HG03469 (cell line): ENCODE data around the gene POLR3K.
"Not testable (repeated sequence)": the region's sequence is repeated elsewhere in the genome, so short reads cannot be mapped to it uniquely, and the experiment has no call there.

Experiments used
- ATAC-seq: cut with Tn5 transposase; IDR thresholded peaks from one replicate; pipeline ENCODE4 v1.9.1; 2021; ENCODE audit warnings: mild to moderate bottlenecking, moderate library complexity, moderate number of reproducible peaks; ENCODE audit not compliant: unreplicated experiment

POLR3K gene

GRCh38 chr16:47234-47633 lies 6.2 kb downstream of the POLR3K start:
- ATAC-seq = no peak

- not testable (repeated sequence) for ATAC-seq
Measured at GRCh38 chr16:46510-46909, 6.9 kb downstream of the POLR3K start.

GRCh38 chr16:45454-45853 lies 8.0 kb downstream of the POLR3K start:
- no peak for ATAC-seq

DNA sequence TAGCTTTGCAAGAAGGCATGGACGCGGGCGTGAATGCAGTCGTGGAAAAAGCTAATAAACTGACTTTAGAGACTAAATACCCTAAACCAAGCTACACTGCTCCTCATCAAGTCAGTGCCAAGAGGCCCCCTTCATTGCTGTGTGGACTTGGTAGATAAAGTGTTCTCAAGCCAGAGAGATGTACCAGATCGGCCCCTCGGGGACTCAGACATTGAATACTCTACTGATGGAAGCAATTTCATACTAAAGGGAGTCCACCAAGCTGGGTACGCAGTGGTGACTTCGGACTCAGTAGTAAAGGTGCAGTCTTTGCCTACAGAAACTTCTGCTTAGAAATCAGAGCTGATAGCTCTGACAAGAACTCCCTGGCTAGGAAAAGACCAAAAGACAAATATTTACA lies 8.8 kb downstream of the POLR3K start:
- ATAC-seq = no peak

DNA sequence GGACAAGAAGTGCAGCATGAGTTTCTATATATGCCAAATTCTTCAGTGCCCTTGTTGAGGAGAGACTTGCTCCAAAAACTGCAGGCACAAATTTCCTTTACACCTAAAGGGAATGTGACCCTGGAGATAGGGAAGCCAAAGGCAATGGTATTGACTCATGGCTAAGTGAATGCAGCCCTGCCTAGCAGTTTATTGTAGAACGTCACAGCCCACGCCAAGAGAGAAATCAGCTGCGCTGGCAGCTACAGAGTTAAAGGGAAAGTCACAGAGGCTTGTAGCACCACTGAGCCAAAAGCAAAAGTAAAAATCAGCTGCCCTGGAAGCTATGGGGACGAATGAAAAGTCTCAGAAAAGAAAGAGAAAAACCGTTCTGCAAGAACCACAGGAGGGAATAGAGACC lies 10.1 kb downstream of the POLR3K start:
- no peak for ATAC-seq

DNA sequence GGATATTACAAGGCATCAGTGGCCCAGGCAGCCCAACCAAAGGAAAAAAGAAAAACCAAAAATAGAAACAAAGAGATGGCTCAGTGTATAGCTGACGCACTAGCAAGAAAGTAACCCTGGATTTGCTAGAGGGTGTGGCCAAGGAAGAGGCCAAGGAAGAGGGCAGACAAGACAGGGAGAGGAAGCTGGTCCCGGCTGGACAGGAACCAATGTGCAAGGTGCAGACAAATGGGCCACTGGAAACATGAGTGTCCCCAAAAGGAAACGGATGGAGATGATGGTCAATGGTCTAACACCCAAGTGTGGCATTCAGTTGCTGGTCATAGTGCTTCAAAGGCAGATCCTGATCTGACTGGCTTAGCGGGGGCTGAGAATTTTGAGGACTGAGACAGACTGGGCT lies 10.7 kb downstream of the POLR3K start:
- no peak for ATAC-seq

- no peak for ATAC-seq
Measured at GRCh38 chr16:42069-42457, 11.3 kb downstream of the POLR3K start.

GRCh38 chr16:41439-42068 lies 11.9 kb downstream of the POLR3K start:
- no peak for ATAC-seq

DNA sequence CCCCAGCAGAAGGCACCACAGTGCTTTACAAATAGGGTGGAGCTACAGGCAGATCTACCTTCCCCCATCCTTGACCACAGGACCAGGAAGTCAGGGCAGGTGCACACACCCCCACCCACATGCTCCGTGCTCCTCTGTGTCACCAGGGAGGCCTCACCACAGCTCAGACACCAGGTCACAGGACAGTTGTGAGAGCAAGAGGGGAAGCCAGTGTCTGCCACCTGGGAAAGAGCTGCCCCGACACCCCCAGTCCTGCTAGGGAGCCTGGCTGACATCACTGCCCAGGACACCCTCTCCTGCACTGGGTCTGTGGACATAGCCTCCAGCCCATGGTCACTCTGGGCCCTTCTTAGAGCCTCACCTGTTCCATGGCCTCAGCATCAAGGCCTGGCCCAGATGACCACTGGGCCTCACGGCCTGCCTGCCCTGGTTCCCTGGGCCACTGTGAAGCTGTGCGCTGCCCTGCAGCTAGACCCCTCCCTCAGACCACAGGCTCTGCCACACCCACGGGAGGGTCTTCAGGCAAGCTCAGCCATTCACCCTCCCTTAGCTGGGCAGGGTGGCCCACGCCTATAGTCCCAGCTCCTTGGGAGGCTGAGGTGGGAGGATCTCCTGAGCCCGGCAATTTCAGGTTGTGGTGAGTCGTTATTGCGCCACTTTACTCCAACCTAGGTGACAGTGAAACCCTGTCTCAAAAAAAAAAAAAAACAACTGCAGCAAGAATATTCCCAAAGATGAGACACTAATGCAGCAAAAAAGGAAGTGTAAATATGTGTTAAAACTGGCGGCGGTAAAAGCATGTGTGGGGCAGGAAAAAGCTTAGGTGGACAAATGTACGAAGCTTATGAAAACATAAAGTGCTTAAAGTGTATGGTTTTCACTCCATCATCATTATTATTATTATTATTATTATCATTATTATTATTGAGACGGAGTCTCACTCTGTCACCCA lies 14.2 kb downstream of the POLR3K start:
- no peak for ATAC-seq

DNA sequence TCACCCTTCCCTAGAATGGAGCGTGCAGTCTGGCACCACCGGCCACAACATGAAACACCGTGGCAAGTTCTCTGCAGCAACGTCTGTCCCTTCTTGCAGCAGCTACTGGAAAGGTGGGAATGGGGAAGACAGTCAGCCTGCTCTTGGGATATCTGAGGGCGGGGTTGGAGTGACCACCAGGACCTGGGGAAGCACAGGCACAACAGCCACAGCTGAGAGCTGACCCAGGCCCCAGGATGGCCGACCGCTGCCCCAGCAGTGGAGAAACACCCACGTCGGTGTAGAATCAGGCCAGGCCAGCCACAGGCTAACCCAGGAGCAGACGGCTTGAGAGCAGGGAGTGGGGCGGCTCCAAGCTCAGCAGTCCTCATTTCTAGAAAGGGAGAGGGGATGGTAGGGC lies 15.2 kb downstream of the POLR3K start:
- not testable (repeated sequence) for ATAC-seq

DNA sequence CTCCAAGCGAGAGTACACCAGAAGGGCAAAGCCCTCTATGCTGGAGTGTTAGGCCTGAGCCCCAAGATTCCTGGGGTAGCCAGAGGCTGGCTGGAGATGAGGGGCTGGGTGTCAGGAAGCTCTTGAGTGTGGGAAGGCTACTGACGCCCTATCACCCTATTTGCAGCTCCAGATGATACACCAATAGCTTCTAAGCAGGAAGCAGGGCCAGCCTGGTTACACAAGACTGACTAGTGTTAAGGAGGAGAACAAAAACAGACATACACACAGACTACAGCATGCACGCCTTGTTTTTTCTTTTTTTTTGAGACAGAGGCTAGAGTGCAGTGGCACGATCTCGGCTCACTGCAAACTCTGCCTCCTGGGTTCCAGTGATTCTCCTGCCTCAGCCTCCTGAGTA lies 15.9 kb downstream of the POLR3K start:
- no peak for ATAC-seq

DNA sequence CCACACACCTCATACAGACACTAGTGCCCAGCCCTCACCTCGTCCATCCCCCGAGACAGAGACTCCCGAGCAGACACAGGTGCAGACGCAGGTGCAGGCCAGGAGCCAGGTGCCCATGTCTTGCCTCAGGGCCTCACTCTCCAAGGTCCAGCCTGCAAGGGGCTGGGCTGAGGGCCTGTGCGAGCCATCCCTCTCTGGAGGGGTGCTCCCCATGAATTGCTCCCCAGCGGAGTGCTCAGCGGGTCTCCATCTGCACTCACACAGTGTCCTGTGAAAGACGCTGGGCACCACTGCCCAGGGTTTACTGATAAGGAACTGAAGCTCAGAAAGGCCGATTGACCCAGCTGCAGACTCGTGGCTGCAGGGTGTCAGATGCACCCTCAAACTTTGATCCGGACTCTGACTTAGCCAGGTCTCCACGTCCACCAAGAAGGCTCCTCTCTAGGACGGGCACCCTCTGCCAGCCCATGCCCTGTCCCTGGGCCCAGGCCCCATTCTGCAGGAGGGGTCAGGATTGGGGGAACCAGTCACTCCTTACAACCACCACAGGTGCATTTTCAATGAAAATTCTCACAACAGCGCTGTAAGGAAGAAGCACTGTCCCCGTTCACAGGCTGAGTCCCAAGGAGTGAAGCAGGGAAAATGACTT lies 16.9 kb downstream of the POLR3K start:
- ATAC-seq = no peak

GRCh38 chr16:35678-36305 lies 17.6 kb downstream of the POLR3K start:
- ATAC-seq = no peak

GRCh38 chr16:35011-35677 lies 18.3 kb downstream of the POLR3K start:
- ATAC-seq = no peak

DNA sequence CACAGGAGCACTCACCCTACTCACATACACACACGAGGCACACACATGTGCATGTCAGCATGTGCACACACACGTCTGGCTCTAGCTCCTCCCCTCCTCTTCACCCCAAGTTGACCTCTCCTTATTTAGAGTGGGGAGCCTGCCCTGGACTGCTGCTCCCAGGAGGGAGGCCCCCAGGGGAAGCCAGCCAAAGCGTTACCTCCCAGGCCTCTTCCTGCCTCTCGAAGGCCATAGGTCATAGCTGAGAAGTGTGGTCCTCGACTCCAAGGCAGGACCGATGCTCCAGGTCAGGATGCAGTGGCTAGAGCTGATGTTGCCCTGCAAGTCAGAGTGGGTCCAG lies 18.8 kb downstream of the POLR3K start:
- ATAC-seq = no peak

DNA sequence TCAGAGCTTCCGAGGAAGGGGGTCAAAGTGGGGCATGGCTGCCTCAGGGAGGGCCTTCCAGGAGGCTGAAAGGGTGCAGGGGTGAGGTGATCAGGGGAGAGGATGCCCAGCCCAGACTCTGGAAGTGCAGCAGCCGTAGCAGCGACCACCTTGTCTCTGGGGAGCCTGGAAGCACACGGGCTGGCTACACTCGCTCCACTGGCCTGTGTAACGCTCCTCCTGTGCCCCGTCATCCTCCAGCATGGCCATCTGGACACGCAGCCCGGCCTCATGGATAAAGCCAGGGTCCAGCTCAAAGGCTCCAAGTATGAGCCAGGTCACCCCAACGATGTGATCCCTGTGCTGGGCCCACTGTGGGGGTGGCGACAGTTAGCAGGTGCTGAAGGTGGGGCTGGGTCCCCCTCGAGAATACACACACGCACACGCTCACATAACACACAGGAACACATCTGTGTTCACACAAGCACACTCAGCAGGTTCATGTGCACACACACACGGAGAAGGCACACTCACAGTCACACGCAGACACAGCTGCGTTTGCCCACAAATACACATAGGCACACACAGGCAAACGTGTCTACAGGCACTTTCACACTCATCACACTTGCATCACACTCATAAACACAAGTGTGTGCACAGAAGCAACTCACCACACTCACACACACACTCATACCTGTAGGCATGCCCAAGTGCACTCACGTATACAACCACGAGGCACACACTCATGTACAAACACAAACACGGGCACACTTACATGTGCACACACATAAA lies 19.3 kb downstream of the POLR3K start:
- ATAC-seq = no peak

- not testable (repeated sequence) for ATAC-seq
Measured at GRCh38 chr16:33154-33876, 20.1 kb downstream of the POLR3K start.

DNA sequence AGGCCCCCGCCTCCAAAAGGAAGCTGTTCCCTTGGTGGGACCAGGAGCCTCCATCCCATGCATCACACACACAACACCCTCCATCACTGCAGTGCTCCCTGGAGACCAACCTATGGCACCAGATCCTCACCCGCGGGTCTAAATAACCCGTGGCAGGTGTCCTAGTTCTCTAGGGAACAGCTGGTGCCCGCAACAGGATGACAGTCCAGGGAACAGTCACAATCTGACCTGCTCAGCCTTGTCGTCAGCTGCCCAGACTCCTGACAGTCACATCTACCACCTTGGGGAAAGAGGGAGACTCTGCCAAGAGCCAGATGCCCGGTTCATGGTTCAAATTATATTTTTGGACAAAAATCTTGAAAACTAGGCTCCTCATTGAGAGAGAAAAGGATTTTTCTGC lies 22.8 kb downstream of the POLR3K start:
- ATAC-seq = not testable (repeated sequence)

DNA sequence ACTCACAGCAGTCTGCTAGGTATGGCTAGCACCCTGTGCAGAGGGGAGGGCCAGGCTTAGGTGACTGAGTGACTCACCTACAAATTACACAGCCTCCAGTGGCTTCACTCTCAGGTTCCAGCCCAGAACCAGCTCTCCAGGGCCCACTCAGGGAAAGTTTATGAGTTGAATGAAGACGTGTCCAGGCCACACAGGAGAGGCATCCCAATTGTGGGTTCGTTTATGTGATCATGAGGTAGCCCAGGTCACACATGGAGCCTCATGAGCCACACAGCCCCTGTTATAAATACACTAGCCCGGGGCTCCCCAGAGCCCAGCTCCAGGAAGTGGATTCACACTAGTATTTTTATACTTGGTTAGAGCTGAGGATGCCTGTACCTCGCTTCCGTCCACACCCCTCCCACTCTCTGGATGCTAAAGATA lies 27.5 kb downstream of the POLR3K start:
- peak; percentile 49 for ATAC-seq
